Renal cortical epithelial cell (primary cell): ENCODE data around the gene HAPLN1. TPM values are rescaled to one million over a fixed set of nuclear protein-coding genes. Genes with fewer than 3 reads are reported as not detected.

Experiments used
- DNase-seq: peaks from one replicate; pipeline ENCODE4 v3.0.0-alpha.2; 2011; ENCODE audit warnings: low read depth
- total RNA-seq: library from RNA; depleted of rRNA; stranded (reverse); fragments of >200 nt; gene quantifications from 2 replicates; pipeline ENCODE4 v1.2.3, GENCODE V29; 2014

The HAPLN1 gene
- total RNA-seq, 1 donor from 2014 or later = not detected

GRCh38 chr5:83641946-83642345 lies 78.7 kb downstream of the HAPLN1 start:
- no peak for DNase-seq

GRCh38 chr5:83639911-83640310 lies 80.7 kb downstream of the HAPLN1 start:
- no peak for DNase-seq

- no peak for DNase-seq
These were observed 84.5 kb downstream of the HAPLN1 start for GRCh38 chr5:83636156-83636555.

- no peak for DNase-seq
These were observed 87.4 kb downstream of the HAPLN1 start for GRCh38 chr5:83633285-83633684.

GRCh38 chr5:83632874-83633273 lies 87.8 kb downstream of the HAPLN1 start:
- peak; percentile 85 for DNase-seq

GRCh38 chr5:83628360-83628759 lies 92.3 kb downstream of the HAPLN1 start:
- DNase-seq = no peak

GRCh38 chr5:83614841-83615240 lies 105.8 kb downstream of the HAPLN1 start:
- no peak for DNase-seq

- DNase-seq = peak; percentile 47
These were observed 112.5 kb downstream of the HAPLN1 start for GRCh38 chr5:83608122-83608521.

GRCh38 chr5:83595217-83595616 lies 125.4 kb downstream of the HAPLN1 start:
- DNase-seq = no peak

GRCh38 chr5:83590966-83591365 lies 129.7 kb downstream of the HAPLN1 start:
- DNase-seq = no peak

GRCh38 chr5:83589786-83590185 lies 130.9 kb downstream of the HAPLN1 start:
- no peak for DNase-seq

Other genes with a start within 250 kb of the HAPLN1 start
- 269 and 2,590 TPM in 2 replicates for gene VCAN, start 249.1 kb downstream of the HAPLN1 start, total RNA-seq